Measurements from ENCODE around the gene STPG1. TPM values are rescaled to one million over a fixed set of nuclear protein-coding genes. Genes with fewer than 3 reads are reported as not detected.

STPG1 gene
- total RNA-seq, 4 donors from 2014 or later, result 2.2 to 7.6 (median 6.1) TPM

DNA sequence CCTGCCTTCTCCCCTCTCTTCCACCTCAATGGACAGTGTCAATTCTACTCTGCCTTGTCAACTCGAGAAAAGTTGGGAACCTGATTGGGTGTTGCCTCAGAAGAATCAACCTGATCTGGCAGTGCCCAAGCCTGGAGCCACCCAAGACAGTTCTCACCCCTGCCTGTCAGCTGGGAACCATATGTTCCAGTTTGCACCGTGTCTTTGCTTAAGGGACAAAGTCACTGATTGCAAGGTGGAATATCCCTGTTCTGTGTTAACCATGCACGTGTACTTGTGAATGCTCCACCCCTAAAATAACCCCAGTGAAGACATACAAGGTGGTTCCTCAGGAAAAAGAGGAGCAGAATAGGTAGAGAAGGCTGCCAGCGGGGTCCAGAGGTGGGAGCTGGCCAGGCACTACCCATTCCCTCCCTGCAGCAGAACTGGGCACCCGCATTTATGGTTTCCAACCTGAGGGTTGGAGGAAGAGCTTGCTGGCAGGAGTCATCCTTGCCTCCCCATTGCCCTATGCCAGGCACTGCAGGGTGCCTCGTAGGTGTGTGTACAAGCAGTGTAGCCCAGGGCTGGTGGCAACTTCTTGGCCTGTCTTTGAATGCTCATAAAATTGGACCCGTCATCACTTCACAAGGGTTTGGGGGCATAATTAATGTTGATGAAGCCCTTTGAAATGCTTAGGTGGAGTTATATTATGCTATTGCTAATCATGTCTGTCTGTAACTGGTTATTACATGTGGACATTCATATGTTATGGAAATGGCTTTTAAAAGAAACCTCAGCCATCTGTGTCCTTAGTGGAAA lies 13.4 kb upstream of the STPG1 start:
- no peaks in the 10 kb centered on the region for H3K9me3 ChIP-seq
- peaks cover 0 to 14% of the 10 kb centered on the region in 2 donors for H3K36me3 ChIP-seq
- TF ChIP-seq EP300 (IDR thresholded peaks at IDR 0.05) (no peak), POLR2A (IDR thresholded peaks at IDR 0.05) (no peak), POLR2AphosphoS5 (IDR thresholded peaks at IDR 0.05) (no peak)
- TF ChIP-seq, protein P1, sequence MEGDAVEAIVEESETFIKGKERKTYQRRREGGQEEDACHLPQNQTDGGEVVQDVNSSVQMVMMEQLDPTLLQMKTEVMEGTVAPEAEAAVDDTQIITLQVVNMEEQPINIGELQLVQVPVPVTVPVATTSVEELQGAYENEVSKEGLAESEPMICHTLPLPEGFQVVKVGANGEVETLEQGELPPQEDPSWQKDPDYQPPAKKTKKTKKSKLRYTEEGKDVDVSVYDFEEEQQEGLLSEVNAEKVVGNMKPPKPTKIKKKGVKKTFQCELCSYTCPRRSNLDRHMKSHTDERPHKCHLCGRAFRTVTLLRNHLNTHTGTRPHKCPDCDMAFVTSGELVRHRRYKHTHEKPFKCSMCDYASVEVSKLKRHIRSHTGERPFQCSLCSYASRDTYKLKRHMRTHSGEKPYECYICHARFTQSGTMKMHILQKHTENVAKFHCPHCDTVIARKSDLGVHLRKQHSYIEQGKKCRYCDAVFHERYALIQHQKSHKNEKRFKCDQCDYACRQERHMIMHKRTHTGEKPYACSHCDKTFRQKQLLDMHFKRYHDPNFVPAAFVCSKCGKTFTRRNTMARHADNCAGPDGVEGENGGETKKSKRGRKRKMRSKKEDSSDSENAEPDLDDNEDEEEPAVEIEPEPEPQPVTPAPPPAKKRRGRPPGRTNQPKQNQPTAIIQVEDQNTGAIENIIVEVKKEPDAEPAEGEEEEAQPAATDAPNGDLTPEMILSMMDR (IDR thresholded peaks at IDR 0.05), result no peak
- H3K27ac ChIP-seq, result no peak overlapping the region
- no peaks in the 10 kb centered on the region for H3K27me3 ChIP-seq
- no peak for ATAC-seq
- H3K4me3 ChIP-seq, result no peak overlapping the region
- no peaks in the 10 kb centered on the region for H3K4me1 ChIP-seq
- 90 to 94% methylated on average over 4 of the region's 7 CpGs for WGBS, 2 donors (ENCODE audit: low coverage in 1 of 2)

DNA sequence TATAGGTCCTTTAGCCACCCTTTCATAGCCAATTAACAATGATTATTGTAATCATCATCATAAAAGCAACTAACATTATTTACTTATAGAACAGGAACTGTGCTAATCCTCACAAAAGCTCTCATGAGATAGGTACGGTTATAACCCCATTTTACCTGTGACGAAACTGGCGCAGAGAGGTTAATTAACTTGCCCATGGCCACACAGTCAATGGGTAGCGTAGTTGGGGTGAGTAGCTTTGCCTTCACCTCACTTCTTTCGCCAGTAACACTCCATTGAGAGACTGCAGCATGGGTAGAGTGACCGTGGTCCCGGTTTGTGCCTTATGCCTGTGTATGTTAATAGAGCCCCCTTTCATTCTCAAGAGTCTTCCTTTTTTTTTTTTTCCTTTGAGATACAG lies 12.3 kb upstream of the STPG1 start:
- 88 to 93% methylated on average over 5 to 7 of the region's 7 CpGs for WGBS, 2 donors (ENCODE audit: low coverage in 1 of 2)
- H3K4me1 ChIP-seq, result no peaks in the 10 kb centered on the region
- H3K9me3 ChIP-seq, result no peaks in the 10 kb centered on the region
- peaks cover 0 to 25% of the 10 kb centered on the region in 2 donors for H3K36me3 ChIP-seq
- no peak for ATAC-seq
- no peak for TF ChIP-seq EP300 (IDR thresholded peaks at IDR 0.05)
- TF ChIP-seq, protein P1 (IDR thresholded peaks at IDR 0.05), result no peak
- TF ChIP-seq POLR2A (IDR thresholded peaks at IDR 0.05), result no peak
- TF ChIP-seq POLR2AphosphoS5 (IDR thresholded peaks at IDR 0.05), result no peak
- no peak overlapping the region for H3K27ac ChIP-seq
- H3K4me3 ChIP-seq, result no peak overlapping the region
- no peaks in the 10 kb centered on the region for H3K27me3 ChIP-seq

DNA sequence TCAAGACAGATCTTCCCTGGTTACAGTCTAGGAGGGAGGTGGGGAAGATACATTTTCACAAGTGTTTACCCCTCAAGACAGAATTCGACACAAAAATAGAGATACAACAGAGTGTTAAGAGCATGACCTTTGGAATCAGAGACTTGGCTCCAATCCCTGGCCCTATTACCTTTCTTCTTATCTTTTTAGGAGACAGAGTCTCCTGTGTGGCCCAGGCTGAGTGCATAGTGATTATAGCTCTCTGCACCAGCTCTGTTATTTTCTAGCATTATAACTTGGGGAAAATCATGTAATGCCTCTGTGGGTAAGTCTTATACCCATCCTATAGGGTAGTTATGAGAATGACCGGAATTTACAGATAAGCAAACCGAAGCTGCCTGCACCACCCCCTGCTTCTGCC lies 11.9 kb upstream of the STPG1 start:
- no peak for ATAC-seq
- Histone ChIP-seq H3K4me1 (no peaks in the 10 kb centered on the region), H3K36me3 (peaks cover 0 to 30% of the 10 kb centered on the region in 2 donors), H3K4me3 (no peak overlapping the region), H3K27me3 (no peaks in the 10 kb centered on the region), H3K27ac (no peak overlapping the region), H3K9me3 (no peaks in the 10 kb centered on the region)
- TF ChIP-seq, protein P1 (IDR thresholded peaks at IDR 0.05), result no peak
- TF ChIP-seq POLR2AphosphoS5 (IDR thresholded peaks at IDR 0.05) (no peak), EP300 (IDR thresholded peaks at IDR 0.05) (no peak), POLR2A (IDR thresholded peaks at IDR 0.05) (no peak)
- 74 to 80% methylated on average over 3 of the region's 3 CpGs for WGBS, 2 donors (ENCODE audit: low coverage in 1 of 2)

DNA sequence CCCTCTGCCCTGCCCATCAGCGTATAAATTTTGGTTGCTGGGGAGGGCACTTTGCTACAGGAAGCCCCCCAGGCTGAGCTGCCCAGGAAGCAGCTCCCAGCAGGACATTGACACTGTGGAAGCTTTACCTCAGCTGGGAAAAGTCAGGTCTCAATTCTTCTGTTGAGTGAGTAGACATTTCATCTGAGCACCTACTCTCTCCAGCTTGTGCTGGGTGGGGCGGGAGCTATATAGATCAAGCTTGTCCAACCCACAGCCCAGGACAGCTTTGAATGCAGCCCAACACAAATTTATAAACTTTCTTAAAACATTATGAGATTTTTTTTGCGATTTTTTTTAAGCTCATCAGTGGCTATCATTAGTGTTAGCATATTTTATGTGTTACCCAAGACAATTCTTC lies 11.4 kb upstream of the STPG1 start:
- Histone ChIP-seq H3K36me3 (peaks cover 0 to 34% of the 10 kb centered on the region in 2 donors), H3K27ac (no peak overlapping the region), H3K27me3 (no peaks in the 10 kb centered on the region), H3K4me1 (no peaks in the 10 kb centered on the region), H3K4me3 (no peak overlapping the region), H3K9me3 (no peaks in the 10 kb centered on the region)
- WGBS, 2 donors (ENCODE audit: low coverage in 1 of 2), result 90 to 93% methylated on average over 2 to 3 of the region's 3 CpGs
- no peak for ATAC-seq
- TF ChIP-seq, protein P1 (IDR thresholded peaks at IDR 0.05), result no peak

DNA sequence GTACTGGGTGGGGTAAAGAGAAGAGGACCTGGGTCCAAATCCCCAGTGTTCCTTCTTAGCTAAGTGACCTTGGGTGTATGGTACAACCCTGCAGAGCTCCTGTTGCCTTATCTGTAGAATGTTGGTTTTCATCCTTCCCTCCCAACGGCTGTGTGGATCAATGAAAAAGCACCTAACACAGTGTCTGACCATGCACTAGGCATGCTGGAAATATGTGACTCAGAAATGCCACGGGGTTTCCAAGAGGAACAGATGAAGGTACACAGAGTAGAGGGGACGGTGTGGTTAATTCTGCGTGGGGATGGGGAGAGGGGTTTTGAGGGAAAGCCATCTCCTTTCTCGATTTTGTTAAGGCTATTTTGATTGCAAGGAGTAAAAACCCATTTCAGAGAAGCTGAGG lies 10.6 kb upstream of the STPG1 start:
- WGBS, 2 donors (ENCODE audit: low coverage in 1 of 2), result 80 to 83% methylated on average over 2 to 3 of the region's 5 CpGs
- Histone ChIP-seq H3K4me3 (no peak overlapping the region), H3K27ac (no peak overlapping the region), H3K4me1 (no peaks in the 10 kb centered on the region), H3K27me3 (no peaks in the 10 kb centered on the region), H3K9me3 (no peaks in the 10 kb centered on the region), H3K36me3 (peaks cover 0 to 42% of the 10 kb centered on the region in 2 donors)
- no peak for ATAC-seq
- TF ChIP-seq, protein P1 (IDR thresholded peaks at IDR 0.05), result no peak
- TF ChIP-seq EP300 (IDR thresholded peaks at IDR 0.05) (no peak), POLR2A (IDR thresholded peaks at IDR 0.05) (no peak), POLR2AphosphoS5 (IDR thresholded peaks at IDR 0.05) (no peak)
